ENCODE data around the gene GULP1.

Gene GULP1

GRCh38 chr2:188610050-188610444, 318.4 kb downstream of the GULP1 start:
- no peak for DNase-seq

- no peak for DNase-seq
These were observed 319.2 kb downstream of the GULP1 start for GRCh38 chr2:188610827-188611226.

DNA sequence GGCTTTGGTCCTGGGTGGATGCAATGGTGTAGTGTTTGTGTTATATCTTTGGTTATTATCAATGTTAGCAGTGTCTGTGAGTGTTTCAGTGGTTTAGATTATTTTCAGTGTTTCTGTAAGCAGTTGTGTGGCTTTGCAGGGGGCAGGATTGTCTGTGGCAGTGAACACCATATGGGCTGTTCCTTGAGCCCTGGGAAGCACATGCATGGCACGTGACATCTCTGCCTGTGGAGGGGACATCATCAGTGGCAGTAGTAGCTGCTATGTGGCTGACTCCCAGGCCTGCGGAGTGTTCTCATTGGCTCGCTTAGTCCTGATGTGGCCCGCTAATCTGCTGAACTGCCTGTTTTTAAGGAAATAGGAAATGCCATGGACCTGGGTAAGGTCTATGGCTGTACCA, 327.5 kb downstream of the GULP1 start:
- no peak for DNase-seq

GRCh38 chr2:188620916-188621315, 329.2 kb downstream of the GULP1 start:
- no peak for DNase-seq

GRCh38 chr2:188622601-188623260, 331.1 kb downstream of the GULP1 start:
- DNase-seq = no peak

DNA sequence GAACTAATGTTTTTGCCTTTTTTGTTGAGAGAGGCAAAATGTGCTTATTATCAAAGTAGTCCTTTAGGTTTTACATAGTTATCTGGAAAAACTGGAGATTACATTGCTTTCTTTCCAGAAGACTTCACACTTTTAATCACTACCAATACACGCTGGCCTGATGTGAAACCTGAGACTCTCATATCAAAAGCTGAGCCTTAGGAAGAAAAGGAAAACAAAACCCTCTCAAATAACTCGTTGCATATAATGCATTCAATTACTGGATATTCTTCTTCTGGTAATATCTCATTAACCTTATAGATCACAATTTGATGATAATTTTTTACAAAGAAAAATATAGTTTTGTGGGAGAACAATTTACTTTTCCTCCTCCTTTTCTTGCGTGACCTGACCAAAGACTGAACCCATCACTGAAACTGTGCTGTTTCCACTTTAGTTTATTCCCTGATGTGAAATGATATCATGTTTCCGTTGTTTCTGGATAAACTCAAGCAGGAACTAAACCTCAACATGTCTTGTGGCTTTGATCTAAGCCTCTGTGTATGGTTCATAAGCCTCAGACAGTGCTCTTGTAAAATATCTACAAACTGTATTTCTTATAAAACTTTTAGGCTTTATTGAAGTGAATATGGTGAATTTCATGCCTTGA, 332.4 kb downstream of the GULP1 start:
- DNase-seq = no peak

DNA sequence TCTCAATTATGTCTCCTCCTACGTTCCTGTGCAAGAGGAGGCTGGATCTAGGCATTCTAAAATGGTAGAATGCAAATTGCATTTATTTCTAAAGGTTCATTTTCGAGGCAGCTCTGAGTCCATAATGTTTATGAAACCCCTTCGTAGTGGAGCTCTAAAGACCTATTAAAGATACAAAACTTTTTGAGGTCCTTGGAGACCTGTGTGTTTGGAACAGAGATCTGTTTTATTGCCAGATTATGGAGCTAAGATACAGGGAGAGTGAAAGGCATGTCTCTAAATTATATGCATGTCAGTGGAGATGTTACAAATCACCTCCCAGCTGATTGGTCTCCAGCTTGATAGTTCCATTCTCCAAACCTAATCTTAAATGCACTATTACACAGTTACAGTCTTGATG, 335.8 kb downstream of the GULP1 start:
- DNase-seq = no peak

DNA sequence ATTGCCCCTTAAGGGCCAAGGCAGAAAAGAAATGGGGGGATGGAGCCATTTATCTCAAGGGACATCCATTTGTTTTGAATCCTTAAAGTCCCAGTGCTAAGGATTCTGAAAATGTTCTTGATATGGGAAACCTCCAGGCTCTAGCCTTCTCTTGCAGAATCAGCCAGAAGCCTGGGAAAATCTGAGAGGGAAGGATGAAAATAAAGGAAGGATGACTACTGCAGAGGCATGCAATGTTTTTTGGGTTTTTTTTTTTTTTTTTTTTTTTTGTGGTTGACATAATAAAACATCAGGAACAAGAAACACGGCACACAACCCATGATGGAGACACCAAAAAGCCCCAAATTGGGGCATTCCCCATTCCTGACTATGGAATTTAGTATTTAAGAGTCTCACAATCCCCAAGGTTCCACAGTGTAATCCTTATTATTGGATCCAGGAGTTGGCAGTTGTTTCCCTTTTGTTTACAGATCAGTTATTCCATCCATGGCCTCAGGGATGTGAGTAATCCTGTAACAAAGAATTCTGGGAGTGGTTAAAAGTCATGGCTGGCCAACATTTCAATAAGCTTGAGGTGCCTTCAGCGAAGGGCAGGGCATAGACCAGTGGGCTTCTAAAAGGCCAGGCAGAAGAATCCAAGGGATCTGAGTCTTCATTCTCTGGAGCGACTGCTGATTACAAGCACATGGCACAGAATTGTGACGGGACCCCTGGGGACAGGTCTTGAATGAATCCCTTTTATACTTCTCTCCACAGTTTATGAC, 337.5 kb downstream of the GULP1 start:
- no peak for DNase-seq

DNA sequence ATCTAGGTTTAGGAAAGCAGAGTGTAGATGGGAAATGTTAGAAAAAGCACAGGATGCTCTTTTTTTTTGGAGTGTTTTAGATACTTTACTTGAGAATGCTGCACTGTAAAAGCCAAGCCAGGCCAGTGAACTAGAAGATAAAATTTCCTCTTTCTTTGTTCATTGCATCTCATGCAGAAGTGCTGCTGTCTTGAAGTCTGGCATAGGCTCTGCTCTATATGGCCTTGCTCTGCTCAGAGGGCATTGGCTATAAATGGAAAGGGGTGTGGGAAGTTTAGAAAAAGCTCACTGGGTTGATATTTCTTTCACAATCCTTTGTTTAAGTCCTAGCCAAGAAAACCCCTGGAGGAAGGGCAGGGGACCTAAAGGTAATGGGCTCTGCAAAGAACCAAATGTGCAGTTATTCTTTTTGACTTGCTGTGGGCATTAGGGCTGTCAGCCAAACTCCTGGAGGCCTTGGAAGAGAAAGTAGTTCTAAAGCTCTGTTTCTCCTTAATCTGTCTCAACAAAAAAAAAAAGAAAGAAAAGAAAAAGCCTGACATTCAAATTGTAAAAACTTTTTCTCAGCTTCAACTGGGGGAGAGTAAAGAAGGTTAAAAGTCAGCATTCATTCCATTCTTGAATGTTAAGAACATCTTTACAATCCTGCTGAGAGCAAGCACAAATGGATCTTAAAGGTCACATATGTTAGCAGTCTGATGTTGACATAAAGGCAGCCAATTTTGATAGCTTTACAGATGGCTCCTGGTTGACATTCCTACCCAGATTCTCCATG, 338.3 kb downstream of the GULP1 start:
- DNase-seq = no peak

DNA sequence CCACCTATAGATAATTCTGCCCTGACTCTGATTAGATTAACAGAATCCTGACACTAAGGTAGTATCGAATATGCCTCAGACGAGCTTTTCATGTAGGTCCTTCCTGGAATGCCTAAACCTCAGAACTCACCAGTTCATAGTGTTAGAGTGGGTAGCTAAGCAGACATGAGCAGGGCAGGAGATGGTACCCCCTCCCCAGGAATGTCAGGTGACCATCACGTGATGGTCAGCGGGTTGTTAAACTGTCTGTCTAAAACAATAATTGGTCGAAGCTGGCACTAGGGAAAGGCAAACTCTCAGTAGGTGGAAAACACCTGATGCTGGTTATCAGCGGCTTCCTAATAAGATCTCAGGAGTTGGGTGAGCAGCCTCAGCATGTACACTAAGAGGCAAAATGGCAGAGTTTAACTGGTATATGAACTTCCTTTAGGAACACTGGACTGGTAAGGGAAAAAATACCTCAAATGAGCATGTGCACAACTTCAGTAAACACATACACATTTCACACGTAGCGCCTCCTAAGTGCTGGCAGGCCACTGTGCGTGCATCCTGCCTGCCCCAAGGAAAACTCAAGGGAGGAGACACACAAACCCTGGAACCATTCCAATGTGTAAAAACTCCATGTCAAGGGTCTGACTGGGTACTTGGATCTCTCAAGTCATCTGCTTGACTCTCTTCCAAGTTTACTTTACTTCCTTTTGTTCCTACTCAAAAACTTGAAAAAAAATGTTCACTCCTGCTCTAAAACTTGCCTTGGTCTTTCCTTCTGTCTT, 339.5 kb downstream of the GULP1 start:
- DNase-seq = no peak

DNA sequence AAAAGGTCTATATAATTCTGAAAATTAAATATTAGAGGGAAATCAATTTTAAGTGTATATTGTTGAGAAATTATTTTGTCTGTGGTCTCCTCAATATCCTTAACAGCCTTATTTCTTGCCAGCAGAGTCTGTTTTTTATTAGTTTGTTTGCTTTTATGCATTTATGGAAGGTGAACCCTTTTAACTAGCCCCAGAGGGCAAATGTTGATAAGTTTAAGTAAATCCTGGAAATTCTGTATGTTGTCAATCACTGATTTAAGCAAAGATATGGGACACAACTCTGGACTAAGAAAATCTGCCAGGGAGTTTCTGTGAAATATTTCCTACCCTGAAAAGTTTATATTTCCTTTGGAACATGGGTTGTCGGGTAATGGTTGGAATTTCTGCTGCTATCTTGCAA, 343.0 kb downstream of the GULP1 start:
- DNase-seq = no peak
